BJ (cell line): ENCODE measurements around the gene LINGO1. TPM values are rescaled to one million over a fixed set of nuclear protein-coding genes. Genes with fewer than 3 reads are reported as not detected.

Experiments used
- CTCF ChIA-PET: fragments of 350-600 bp; formaldehyde crosslinking; extraction: SDS; loops from one replicate; lab custom pipeline; 2021; ENCODE audit warnings: antibody characterized with exemption, inconsistent platforms; lab: Yijun Ruan, JAX
- POLR2A ChIA-PET: fragments of 300-600 bp; sonication (Branson Sonifier 250); formaldehyde crosslinking; extraction: SDS; loops from one replicate; lab custom pipeline; 2021; ENCODE audit warnings: antibody characterized with exemption; lab: Charles Lee
- DNase-seq: peaks from one replicate; pipeline ENCODE4 v3.0.0-alpha.2; 2011; ENCODE audit warnings: low read depth
- H3K27me3 ChIP-seq: 2 replicates; pipeline ENCODE4 v1.6.0; 2011; ENCODE audit warnings: low read length; ENCODE audit not compliant: control insufficient read depth, insufficient read depth
- H3K36me3 ChIP-seq: 2 replicates; pipeline ENCODE4 v1.5.1; 2011; ENCODE audit warnings: low read length; ENCODE audit not compliant: control insufficient read depth, insufficient read depth
- H3K4me3 ChIP-seq: 2 replicates; pipeline ENCODE4 v1.5.1; 2011; ENCODE audit warnings: low read depth, mild to moderate bottlenecking, control low read depth, low read length
- polyA plus RNA-seq: library from polyadenylated mRNA; depleted of rRNA; stranded (reverse); fragments of >200 nt; gene quantifications from 2 replicates; pipeline ENCODE4 v1.2.3, GENCODE V29; 2011
- TF ChIP-seq, protein P1 (sequence below): IDR thresholded peaks from 2 replicates; pipeline ENCODE4 v1.5.1; 2011; ENCODE audit warnings: low read depth, mild to moderate bottlenecking, control low read depth, inconsistent platforms, low read length, moderate library complexity; ENCODE audit not compliant: insufficient read depth

LINGO1 gene
- polyA plus RNA-seq, 1 experiment: not detected

DNA sequence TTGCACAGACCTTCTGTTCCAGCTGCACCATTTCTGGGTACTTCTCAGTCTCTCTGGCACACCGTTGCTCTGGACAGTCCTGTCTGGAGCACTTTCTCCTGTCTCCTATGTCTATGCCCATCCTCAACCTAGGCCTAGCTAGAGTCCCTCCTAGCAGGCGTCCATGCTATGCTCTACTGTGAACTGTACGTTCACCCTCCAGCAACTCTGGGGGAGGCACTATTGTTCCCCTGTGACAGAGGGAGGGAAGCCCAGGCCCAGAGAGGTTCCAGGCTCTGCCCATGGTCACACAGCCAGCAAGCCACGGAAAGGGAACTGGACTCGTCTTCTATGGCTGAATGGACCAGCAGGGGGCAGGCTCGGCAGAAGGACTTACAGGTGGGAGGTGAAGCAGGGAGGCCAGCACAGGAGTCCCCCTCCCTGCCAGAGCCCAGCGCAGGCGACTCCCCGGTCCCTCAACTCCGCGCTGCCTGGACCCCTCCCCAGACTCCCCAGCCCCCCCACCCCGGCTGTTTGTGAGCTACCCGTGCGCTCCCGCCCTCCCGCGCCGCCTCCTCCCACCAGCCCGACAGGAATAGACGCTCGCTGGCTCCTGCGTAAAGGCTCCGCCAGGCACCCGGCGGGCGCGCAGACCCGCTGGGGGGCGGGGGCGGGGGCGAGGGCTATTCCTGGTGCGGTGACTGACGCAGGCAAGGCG, 1.7 kb upstream of the LINGO1 start:
- POLR2A ChIA-PET: no interaction called here
- TF ChIP-seq, protein P1, sequence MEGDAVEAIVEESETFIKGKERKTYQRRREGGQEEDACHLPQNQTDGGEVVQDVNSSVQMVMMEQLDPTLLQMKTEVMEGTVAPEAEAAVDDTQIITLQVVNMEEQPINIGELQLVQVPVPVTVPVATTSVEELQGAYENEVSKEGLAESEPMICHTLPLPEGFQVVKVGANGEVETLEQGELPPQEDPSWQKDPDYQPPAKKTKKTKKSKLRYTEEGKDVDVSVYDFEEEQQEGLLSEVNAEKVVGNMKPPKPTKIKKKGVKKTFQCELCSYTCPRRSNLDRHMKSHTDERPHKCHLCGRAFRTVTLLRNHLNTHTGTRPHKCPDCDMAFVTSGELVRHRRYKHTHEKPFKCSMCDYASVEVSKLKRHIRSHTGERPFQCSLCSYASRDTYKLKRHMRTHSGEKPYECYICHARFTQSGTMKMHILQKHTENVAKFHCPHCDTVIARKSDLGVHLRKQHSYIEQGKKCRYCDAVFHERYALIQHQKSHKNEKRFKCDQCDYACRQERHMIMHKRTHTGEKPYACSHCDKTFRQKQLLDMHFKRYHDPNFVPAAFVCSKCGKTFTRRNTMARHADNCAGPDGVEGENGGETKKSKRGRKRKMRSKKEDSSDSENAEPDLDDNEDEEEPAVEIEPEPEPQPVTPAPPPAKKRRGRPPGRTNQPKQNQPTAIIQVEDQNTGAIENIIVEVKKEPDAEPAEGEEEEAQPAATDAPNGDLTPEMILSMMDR: peak; percentile 55
- H3K36me3 ChIP-seq: no peaks in the 10 kb centered on the region
- H3K27me3 ChIP-seq: peaks cover 33% of the 10 kb centered on the region
- H3K4me3 ChIP-seq: no peak overlapping the region
- CTCF ChIA-PET: interaction anchor here (0.6 to 4.5 kb wide), 30 partner anchors 10 to 1194 kb away, joined by 3 to 82 read pairs (median 5); no protein-coding TSS in a partner anchor
- no peak for DNase-seq

GRCh38 chr15:77633913-77634265, 1.2 kb upstream of the LINGO1 start:
- Histone ChIP-seq H3K27me3 (peaks cover 35% of the 10 kb centered on the region), H3K36me3 (no peaks in the 10 kb centered on the region), H3K4me3 (no peak overlapping the region)
- TF ChIP-seq, protein P1: no peak
- POLR2A ChIA-PET: no interaction called here
- CTCF ChIA-PET: interaction anchor here (0.6 to 4.5 kb wide), 37 partner anchors 10 to 1193 kb away, joined by 3 to 82 read pairs (median 5); no protein-coding TSS in a partner anchor
- DNase-seq: no peak

DNA sequence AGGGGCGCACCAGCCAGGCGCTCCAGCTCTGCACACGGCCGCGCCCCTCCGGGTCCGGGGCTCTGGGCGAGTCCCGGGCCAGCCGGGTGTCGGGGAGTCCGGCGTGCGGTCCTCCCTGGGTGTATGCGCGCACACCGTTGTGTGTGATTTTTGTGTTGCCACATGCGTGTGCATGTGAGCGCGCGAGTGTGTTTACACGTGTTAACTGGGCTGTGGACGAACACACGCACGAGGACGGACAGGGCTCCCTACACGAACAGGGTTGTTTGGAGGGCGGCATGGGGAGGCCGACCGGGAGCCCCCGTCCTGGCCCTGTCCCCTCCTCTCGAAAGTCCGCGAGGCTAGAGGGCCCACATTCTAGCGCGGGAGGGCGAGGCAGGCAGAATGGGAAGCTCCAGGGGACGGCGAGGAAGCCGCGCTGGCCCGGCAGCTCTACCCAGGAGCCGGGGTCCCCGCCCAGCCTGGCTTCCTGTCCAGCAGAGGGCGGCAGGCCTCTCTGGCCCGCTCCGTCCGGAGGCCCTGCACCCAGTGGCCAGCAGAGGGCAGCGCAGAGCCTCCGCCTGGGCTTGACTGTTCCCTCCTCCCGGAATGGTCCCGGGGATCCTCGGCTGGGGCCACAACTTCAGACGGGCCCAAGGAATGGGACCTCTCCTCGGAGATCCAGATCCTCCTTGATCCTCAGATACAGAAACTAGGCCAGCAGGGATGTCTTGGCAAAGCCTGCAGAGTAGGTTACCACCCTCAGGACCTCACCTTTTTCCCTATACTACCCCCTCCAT, 611 bp upstream of the LINGO1 start:
- H3K27me3 ChIP-seq: peaks cover 35% of the 10 kb centered on the region
- TF ChIP-seq, protein P1: peak; percentile 100
- CTCF ChIA-PET: interaction anchor here (0.6 to 4.5 kb wide), 50 partner anchors 9 to 1193 kb away, joined by 3 to 82 read pairs (median 4); no protein-coding TSS in a partner anchor

DNA sequence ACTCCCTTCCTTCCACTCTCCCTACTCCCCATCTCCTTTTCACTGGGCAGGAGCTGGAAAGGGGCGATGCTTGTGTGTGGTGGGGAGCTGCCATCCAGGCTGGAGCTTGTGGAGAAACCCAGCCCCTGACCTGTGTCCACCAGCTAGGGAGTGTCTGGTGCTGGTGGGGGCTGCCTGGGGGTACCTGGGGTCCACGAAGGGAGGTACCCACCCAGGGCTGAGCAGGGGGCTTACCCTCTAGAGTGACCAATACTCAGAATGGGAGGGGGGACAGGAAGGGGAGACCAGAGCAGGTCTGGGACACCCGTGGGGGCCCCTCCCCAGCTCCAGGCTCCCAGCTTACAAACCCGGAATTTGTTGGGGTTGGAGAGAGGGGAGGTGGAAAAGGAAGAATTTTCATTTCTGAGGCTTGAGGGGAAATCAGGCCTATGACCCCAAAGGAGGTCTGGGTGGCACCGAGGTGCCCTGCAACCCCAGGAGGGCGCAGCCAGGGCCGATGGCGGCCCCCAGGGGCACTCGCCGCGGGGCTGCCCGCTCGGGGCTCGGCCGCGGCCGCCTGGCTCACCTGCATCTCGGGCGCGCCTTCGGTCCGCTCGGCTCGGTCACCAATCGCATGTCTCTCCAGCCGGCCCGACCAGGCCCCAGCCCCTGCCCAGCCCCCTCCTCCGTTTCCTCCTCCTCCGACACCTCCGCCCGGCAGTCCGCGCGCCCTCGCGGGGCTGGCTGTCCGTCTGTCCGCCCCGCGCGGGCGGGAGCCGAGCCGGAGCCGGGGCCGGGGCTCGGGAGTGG, 773 bp downstream of the LINGO1 start:
- no peak for DNase-seq
- TF ChIP-seq, protein P1: no peak
- Histone ChIP-seq H3K36me3 (no peaks in the 10 kb centered on the region), H3K4me3 (no peak overlapping the region), H3K27me3 (peaks cover 33% of the 10 kb centered on the region)
- ChIA-PET CTCF (interaction anchor here (1.0 to 4.2 kb wide), 4 partner anchors 9 to 189 kb away, joined by 3 to 20 read pairs (median 7); no protein-coding TSS in a partner anchor), POLR2A (no interaction called here)

More for the DNA sequence above, 611 bp upstream of the LINGO1 start:
- Histone ChIP-seq H3K36me3 (no peaks in the 10 kb centered on the region), H3K4me3 (peak overlapping the region; percentile 32)
- peak; percentile 13 for DNase-seq
- POLR2A ChIA-PET: no interaction called here
